Measurements from ENCODE around the gene HOOK2. TPM values are rescaled to one million over a fixed set of nuclear protein-coding genes. Genes with fewer than 3 reads are reported as not detected.

The HOOK2 gene
- total and polyA plus RNA-seq, 2 of the 13 experiments (the other 11 are each of a cell fraction or from before 2014, with no cell fraction given), result 9.2 to 12.9 TPM

GRCh38 chr19:12783849-12784393 is 8.6 kb upstream of the HOOK2 start (continued):
- TF ChIP-seq PHF21A (CRISPR knock-in tag; IDR thresholded peaks at IDR 0.05) (peak; percentile 43; the same call in 1 of the 2 replicates), TARDBP (CRISPR knock-in tag; IDR thresholded peaks at IDR 0.05) (0 out of 2 replicates have a peak, but pooled peaks have one; percentile 39), ZNF792 (CRISPR knock-in tag; IDR thresholded peaks at IDR 0.05) (0 out of 2 replicates have a peak, but pooled peaks have one; percentile 30), ATF7-NPFF (CRISPR knock-in tag; IDR thresholded peaks at IDR 0.05; ENCODE audit: low read depth) (no peak), GABPB1 (CRISPR knock-in tag; IDR thresholded peaks at IDR 0.05) (peak; percentile 29; the same call in 1 of the 2 replicates), PPARG (CRISPR knock-in tag; conservative IDR thresholded peaks at IDR 0.05) (no peak), ZNF558 (CRISPR knock-in tag; IDR thresholded peaks at IDR 0.05; ENCODE audit: borderline replicate concordance) (no peak), LCORL (IDR thresholded peaks at IDR 0.05) (no peak), LCORL (CRISPR knock-in tag; IDR thresholded peaks at IDR 0.05) (peak; percentile 53; the same call in 1 of the 2 replicates), CREM (IDR thresholded peaks at IDR 0.05) (peak; percentile 24; the same call in 1 of the 2 replicates), CREM (CRISPR knock-in tag; IDR thresholded peaks at IDR 0.05) (no peak), NRL (CRISPR knock-in tag; IDR thresholded peaks at IDR 0.05; ENCODE audit: borderline replicate concordance) (peak; percentile 65; the same call in 1 of the 2 replicates), FOXP4 (CRISPR knock-in tag; IDR thresholded peaks at IDR 0.05) (peak; percentile 35; the same call in 1 of the 2 replicates), IKZF5 (CRISPR knock-in tag; IDR thresholded peaks at IDR 0.05) (0 out of 2 replicates have a peak, but pooled peaks have one; percentile 18), ZBTB40 (IDR thresholded peaks at IDR 0.05) (no peak), ZBTB40 (CRISPR knock-in tag; IDR thresholded peaks at IDR 0.05) (0 out of 2 replicates have a peak, but pooled peaks have one; percentile 45), ZNF333 (CRISPR knock-in tag; IDR thresholded peaks at IDR 0.05; ENCODE audit: borderline replicate concordance) (0 out of 2 replicates have a peak, but pooled peaks have one; percentile 34), ZNF317 (CRISPR knock-in tag; IDR thresholded peaks at IDR 0.05) (0 out of 2 replicates have a peak, but pooled peaks have one; percentile 18), REPIN1 (CRISPR knock-in tag; IDR thresholded peaks at IDR 0.05; ENCODE audit: borderline replicate concordance, low read depth) (no peak)

Measured in HepG2 (cell line).